Activated CD4-positive, alpha-beta T cell treated with anti-CD3 and anti-CD28 coated beads for 36 hours (primary cell): ENCODE results near the gene IGDCC3. TPM values are rescaled to one million over a fixed set of nuclear protein-coding genes. Genes with fewer than 3 reads are reported as not detected.

ENCODE experiments used
- ATAC-seq: fragments of 200-7000 bp; cut with Tn5 transposase; one replicate; pipeline ENCODE4 v1.10.0; 2021; ENCODE audit warnings: mild to moderate bottlenecking, moderate library complexity
- CTCF ChIA-PET: fragments of 350-600 bp; sonication (Branson Sonifier 250); formaldehyde crosslinking; loops from one replicate; lab custom pipeline; 2021; ENCODE audit warnings: antibody characterized with exemption; lab: Charles Lee
- POLR2A ChIA-PET: fragments of 350-600 bp; sonication (Branson Sonifier 250); formaldehyde crosslinking; loops from one replicate; lab custom pipeline; 2021; ENCODE audit warnings: antibody characterized with exemption, inconsistent platforms; lab: Charles Lee
- DNase-seq: peaks from one replicate; pipeline ENCODE4 v3.0.0-alpha.2; 2020
- H3K27ac Mint-ChIP-seq: one replicate; pipeline ENCODE4 v1.8.0; 2021; ENCODE audit warnings: mixed read lengths
- H3K27me3 Mint-ChIP-seq: one replicate; pipeline ENCODE4 v1.8.0; 2021; ENCODE audit warnings: mixed read lengths
- H3K36me3 Mint-ChIP-seq: one replicate; pipeline ENCODE4 v1.8.0; 2021; ENCODE audit warnings: low read depth, mixed read lengths
- H3K4me1 Mint-ChIP-seq: one replicate; pipeline ENCODE4 v1.8.0; 2021; ENCODE audit warnings: mixed read lengths
- H3K4me3 Mint-ChIP-seq: one replicate; pipeline ENCODE4 v1.8.0; 2021; ENCODE audit warnings: mild to moderate bottlenecking, moderate library complexity, mixed read lengths
- H3K9me3 Mint-ChIP-seq: one replicate; pipeline ENCODE4 v1.8.0; 2021; ENCODE audit warnings: low read depth, mixed read lengths
- intact Hi-C, 2 experiments: fragments of 100-400 bp; cut with DNase I in 1 of 2; cut with micrococcal nuclease in 1 of 2; formaldehyde crosslinking; loops; one replicate each; pipeline versions ENCODE4 v1.14.2 to v1.15.1; 2022 to 2024; cut with DNase I, micrococcal nuclease
- total RNA-seq, 2 experiments: library from RNA; stranded (reverse); gene quantifications; one replicate each; pipeline ENCODE4 v1.2.3, GENCODE V29; 2021

Gene IGDCC3
- total RNA-seq, 2 experiments from 2014 or later, result not detected

DNA sequence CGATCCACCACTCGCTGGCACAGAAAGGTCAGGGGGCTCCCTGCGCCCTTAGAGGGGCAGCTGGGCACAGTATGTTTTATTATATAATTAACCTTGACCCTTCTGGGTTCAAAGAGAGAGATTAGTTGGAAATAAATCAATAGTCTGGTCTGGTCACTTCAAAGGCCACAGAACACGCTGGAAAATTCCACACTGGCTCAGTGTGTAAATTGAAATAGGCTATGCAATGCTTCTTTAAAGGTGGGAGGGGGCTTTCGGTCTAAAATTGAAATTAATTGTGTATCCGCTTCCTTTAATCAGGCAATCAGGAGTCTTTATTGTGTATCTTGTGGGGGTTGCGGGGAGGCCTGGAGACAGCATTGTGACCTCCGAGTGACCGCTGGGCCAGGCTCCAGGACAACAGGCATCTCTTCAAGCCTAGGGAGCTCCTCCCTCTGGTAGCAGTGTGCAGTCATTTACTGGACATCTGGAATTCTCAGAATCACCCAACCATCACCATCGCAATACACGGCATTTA is 65.3 kb downstream of the IGDCC3 start:
- CTCF ChIA-PET, result interaction anchor here (0.6 to 1.6 kb wide), 3 partner anchors 66 to 197 kb away, joined by 3 to 4 read pairs (median 3); partner anchors contain the start of gene UBAP1L
- POLR2A ChIA-PET, result interaction anchor here (2.5 kb wide), 1 partner anchor 7 kb away, joined by 25 read pairs; the partner anchor contains the start of gene RNU5B-1

GRCh38 chr15:65311760-65312159 is 66.0 kb downstream of the IGDCC3 start:
- DNase-seq, result no peak
- Mint-ChIP-seq H3K9me3 (no peaks in the 10 kb centered on the region), H3K4me1 (no peaks in the 10 kb centered on the region), H3K36me3 (no peaks in the 10 kb centered on the region), H3K27me3 (peaks cover 4% of the 10 kb centered on the region), H3K27ac (no peak overlapping the region), H3K4me3 (no peak overlapping the region)
- ATAC-seq, result no peak
- intact Hi-C loops, result no loop called here
- ChIA-PET POLR2A (no interaction called here), CTCF (no interaction called here)

More for the DNA sequence above, 65.3 kb downstream of the IGDCC3 start:
- ATAC-seq (no peak), DNase-seq (no peak)
- Mint-ChIP-seq H3K4me1 (no peaks in the 10 kb centered on the region), H3K9me3 (no peaks in the 10 kb centered on the region), H3K27me3 (peaks cover 4% of the 10 kb centered on the region), H3K36me3 (no peaks in the 10 kb centered on the region), H3K4me3 (no peak overlapping the region), H3K27ac (no peak overlapping the region)
- intact Hi-C loops, result no loop called here

GRCh38 chr15:65310431-65311137 is 67.2 kb downstream of the IGDCC3 start:
- H3K27me3 Mint-ChIP-seq, result peaks cover 4% of the 10 kb centered on the region
- no peaks in the 10 kb centered on the region for H3K9me3 Mint-ChIP-seq
- ChIA-PET POLR2A (interaction anchor here (0.5 kb wide), 1 partner anchor 72 kb away, joined by 4 read pairs; no protein-coding TSS in a partner anchor), CTCF (interaction anchor here (0.5 kb wide), 1 partner anchor 9 kb away, joined by 3 read pairs; no protein-coding TSS in a partner anchor)
- H3K27ac Mint-ChIP-seq, result no peak overlapping the region
- H3K36me3 Mint-ChIP-seq, result no peaks in the 10 kb centered on the region
- intact Hi-C loops, result no loop called here
- ATAC-seq (no peak), DNase-seq (no peak)
- H3K4me1 Mint-ChIP-seq, result peaks cover 8% of the 10 kb centered on the region
- no peak overlapping the region for H3K4me3 Mint-ChIP-seq

GRCh38 chr15:65309882-65310418 is 67.9 kb downstream of the IGDCC3 start:
- ATAC-seq (no peak), DNase-seq (no peak)
- Mint-ChIP-seq H3K27ac (no peak overlapping the region), H3K36me3 (no peaks in the 10 kb centered on the region), H3K4me3 (no peak overlapping the region), H3K27me3 (peaks cover 2% of the 10 kb centered on the region), H3K9me3 (no peaks in the 10 kb centered on the region), H3K4me1 (peaks cover 14% of the 10 kb centered on the region)
- intact Hi-C loops, result loop anchor here (5.0 to 10.0 kb wide), 4 partner anchors 222 to 1195 kb away; partner anchors contain the start of genes HACD3 (in 1 of the 2), MAP2K1 (in 1 of the 2), RPL4 (in 1 of the 2) and ZWILCH (in 1 of the 2)
- ChIA-PET CTCF (interaction anchor here (0.5 to 1.2 kb wide), 2 partner anchors 10 to 73 kb away, joined by 3 read pairs; no protein-coding TSS in a partner anchor), POLR2A (interaction anchor here (0.5 kb wide), 1 partner anchor 72 kb away, joined by 4 read pairs; no protein-coding TSS in a partner anchor)

DNA sequence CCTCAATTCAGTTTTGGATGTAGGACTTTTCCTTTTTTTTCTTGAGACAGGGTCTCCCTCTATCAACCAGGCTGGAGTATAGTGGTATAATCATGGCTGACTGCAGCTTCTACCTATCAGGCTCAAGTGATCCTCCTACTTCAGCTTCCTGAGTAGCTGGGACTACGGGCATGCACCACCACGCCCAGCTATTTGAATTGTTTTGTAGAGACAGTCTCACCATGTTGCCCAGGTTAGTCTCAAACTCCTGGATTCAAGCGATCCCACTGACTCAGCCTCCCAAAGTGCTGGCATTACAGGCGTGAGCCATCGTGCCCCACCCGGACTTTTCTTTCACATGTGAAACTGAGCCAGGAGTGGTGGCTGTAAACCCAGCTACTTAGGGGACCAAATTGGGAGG is 69.8 kb downstream of the IGDCC3 start:
- DNase-seq (no peak), ATAC-seq (no peak)
- ChIA-PET POLR2A (no interaction called here), CTCF (interaction anchor here (0.7 kb wide), 1 partner anchor 23 kb away, joined by 3 read pairs; no protein-coding TSS in a partner anchor)
- Mint-ChIP-seq H3K27ac (no peak overlapping the region), H3K36me3 (no peaks in the 10 kb centered on the region), H3K4me3 (no peak overlapping the region), H3K27me3 (peaks cover 2% of the 10 kb centered on the region), H3K9me3 (no peaks in the 10 kb centered on the region), H3K4me1 (peaks cover 25% of the 10 kb centered on the region)
- intact Hi-C loops, result loop anchor here (5.0 to 10.0 kb wide), 4 partner anchors 224 to 1197 kb away; partner anchors contain the start of genes HACD3 (in 1 of the 2), MAP2K1 (in 1 of the 2), RPL4 (in 1 of the 2) and ZWILCH (in 1 of the 2)

- Mint-ChIP-seq H3K4me1 (peaks cover 25% of the 10 kb centered on the region), H3K36me3 (no peaks in the 10 kb centered on the region), H3K4me3 (no peak overlapping the region), H3K27me3 (no peaks in the 10 kb centered on the region), H3K9me3 (no peaks in the 10 kb centered on the region), H3K27ac (no peak overlapping the region)
- DNase-seq (no peak), ATAC-seq (no peak)
- CTCF ChIA-PET, result interaction anchor here (0.7 to 2.5 kb wide), 2 partner anchors 12 to 21 kb away, joined by 3 to 6 read pairs; no protein-coding TSS in a partner anchor
- intact Hi-C loops, result loop anchor here (5.0 to 10.0 kb wide), 4 partner anchors 226 to 1198 kb away; partner anchors contain the start of genes HACD3 (in 1 of the 2), MAP2K1 (in 1 of the 2), RPL4 (in 1 of the 2) and ZWILCH (in 1 of the 2)
- POLR2A ChIA-PET, result interaction anchor here (0.7 to 2.9 kb wide), 4 partner anchors 10 to 121 kb away, joined by 6 to 137 read pairs (median 41); partner anchors contain the start of genes CLPX and PARP16
Measured at GRCh38 chr15:65306551-65306950, 71.3 kb downstream of the IGDCC3 start.

GRCh38 chr15:65305776-65306175 is 72.0 kb downstream of the IGDCC3 start:
- Mint-ChIP-seq H3K36me3 (no peaks in the 10 kb centered on the region), H3K4me1 (peaks cover 25% of the 10 kb centered on the region), H3K4me3 (no peak overlapping the region), H3K27me3 (no peaks in the 10 kb centered on the region), H3K9me3 (no peaks in the 10 kb centered on the region), H3K27ac (no peak overlapping the region)
- DNase-seq (no peak), ATAC-seq (no peak)
- ChIA-PET CTCF (interaction anchor here (0.6 to 2.5 kb wide), 4 partner anchors 9 to 424 kb away, joined by 3 to 15 read pairs (median 4); partner anchors contain the start of gene PARP16), POLR2A (interaction anchor here (0.7 to 2.9 kb wide), 11 partner anchors 8 to 564 kb away, joined by 5 to 137 read pairs (median 12); partner anchors contain the start of genes CLPX, PARP16, RAB11A and RNU5A-1)
- intact Hi-C loops, result loop anchor here (2.0 to 10.0 kb wide), 9 partner anchors 173 to 1199 kb away; partner anchors contain the start of genes HACD3 (in 1 of the 2), MAP2K1 (in 1 of the 2), MTFMT (in 1 of the 2) and PDCD7 (in 1 of the 2)

- H3K9me3 Mint-ChIP-seq, result no peaks in the 10 kb centered on the region
- peak overlapping the region; percentile 98 for H3K27ac Mint-ChIP-seq
- no peaks in the 10 kb centered on the region for H3K27me3 Mint-ChIP-seq
- DNase-seq (no peak), ATAC-seq (peak; percentile 22)
- ChIA-PET POLR2A (interaction anchor here (0.6 to 2.9 kb wide), 48 partner anchors 8 to 1051 kb away, joined by 3 to 137 read pairs (median 5); partner anchors contain the start of genes CLPX, DENND4A, HACD3 and INTS14), CTCF (interaction anchor here (0.6 to 2.5 kb wide), 7 partner anchors 9 to 252 kb away, joined by 3 to 15 read pairs (median 5); partner anchors contain the start of genes CLPX and PARP16)
- intact Hi-C loops, result loop anchor here (2.0 to 10.0 kb wide), 9 partner anchors 172 to 1200 kb away; partner anchors contain the start of genes HACD3 (in 1 of the 2), MAP2K1 (in 1 of the 2), MTFMT (in 1 of the 2) and PDCD7 (in 1 of the 2)
- H3K36me3 Mint-ChIP-seq, result no peaks in the 10 kb centered on the region
- peaks cover 29% of the 10 kb centered on the region for H3K4me1 Mint-ChIP-seq
- H3K4me3 Mint-ChIP-seq, result peak overlapping the region; percentile 89
Measured at GRCh38 chr15:65305150-65305758, 72.5 kb downstream of the IGDCC3 start.

- H3K4me1 Mint-ChIP-seq, result peaks cover 36% of the 10 kb centered on the region
- DNase-seq (peak; percentile 87), ATAC-seq (peak; percentile 75)
- no peaks in the 10 kb centered on the region for H3K36me3 Mint-ChIP-seq
- H3K4me3 Mint-ChIP-seq, result peak within 1 kb of the TSS; percentile 89
- no peaks in the 10 kb centered on the region for H3K9me3 Mint-ChIP-seq
- CTCF ChIA-PET, result interaction anchor here (0.7 to 2.5 kb wide), 6 partner anchors 14 to 251 kb away, joined by 4 to 15 read pairs (median 6); partner anchors contain the start of genes CLPX and PARP16
- H3K27ac Mint-ChIP-seq, result peak within 1 kb of the TSS; percentile 98
- intact Hi-C loops, result loop anchor here (1.0 to 10.0 kb wide), 17 partner anchors 8 to 1200 kb away; partner anchors contain the start of genes PDCD7 (in 2 of the 2), RNU5A-1 (in 2 of the 2), CLPX (in 1 of the 2) and DENND4A (in 1 of the 2)
- H3K27me3 Mint-ChIP-seq, result no peaks in the 10 kb centered on the region
- POLR2A ChIA-PET, result interaction anchor here (0.6 to 2.9 kb wide), 54 partner anchors 8 to 1052 kb away, joined by 3 to 137 read pairs (median 4); partner anchors contain the start of genes CLPX, DENND4A, HACD3 and INTS14
Measured at GRCh38 chr15:65304381-65305149, 73.2 kb downstream of the IGDCC3 start, which contains the start of gene RNU5B-1. RNU5B-1 (plus strand) TSS chr15:65304677.
